Omental fat pad (tissue), 4 donors: Measurements from ENCODE around the gene USP15. TPM values are rescaled to one million over a fixed set of nuclear protein-coding genes. Genes with fewer than 3 reads are reported as not detected.

Source experiments
- ATAC-seq: fragments of 150-250 bp; one replicate; pipeline ENCODE4 v1.9.1; 2016; ENCODE audit warnings: mild to moderate bottlenecking, moderate library complexity; ENCODE audit not compliant: low FRiP score
- DNase-seq: peaks from one replicate; pipeline ENCODE4 v3.0.0-alpha.2; 2019; ENCODE audit warnings: low spot score
- total RNA-seq, 4 donors: library from RNA; depleted of rRNA; stranded (reverse); fragments of >200 nt; gene quantifications; one replicate each; pipeline ENCODE4 v1.1.0, GENCODE V29; 2016
- TF ChIP-seq, protein P1 (sequence below), 3 donors: fragments of 450-650 bp; IDR thresholded peaks; one replicate each; pipeline ENCODE4 v1.5.1; 2016 to 2017; ENCODE audit warnings: antibody characterized with exemption in 3 of 3, mild to moderate bottlenecking in 3 of 3, moderate library complexity in 2 of 3

The USP15 gene
- 100 to 1,000 TPM in 2 of 4 donors, 10 to 100 TPM in 2; 80.4 to 159 (median 111) TPM for total RNA-seq

DNA sequence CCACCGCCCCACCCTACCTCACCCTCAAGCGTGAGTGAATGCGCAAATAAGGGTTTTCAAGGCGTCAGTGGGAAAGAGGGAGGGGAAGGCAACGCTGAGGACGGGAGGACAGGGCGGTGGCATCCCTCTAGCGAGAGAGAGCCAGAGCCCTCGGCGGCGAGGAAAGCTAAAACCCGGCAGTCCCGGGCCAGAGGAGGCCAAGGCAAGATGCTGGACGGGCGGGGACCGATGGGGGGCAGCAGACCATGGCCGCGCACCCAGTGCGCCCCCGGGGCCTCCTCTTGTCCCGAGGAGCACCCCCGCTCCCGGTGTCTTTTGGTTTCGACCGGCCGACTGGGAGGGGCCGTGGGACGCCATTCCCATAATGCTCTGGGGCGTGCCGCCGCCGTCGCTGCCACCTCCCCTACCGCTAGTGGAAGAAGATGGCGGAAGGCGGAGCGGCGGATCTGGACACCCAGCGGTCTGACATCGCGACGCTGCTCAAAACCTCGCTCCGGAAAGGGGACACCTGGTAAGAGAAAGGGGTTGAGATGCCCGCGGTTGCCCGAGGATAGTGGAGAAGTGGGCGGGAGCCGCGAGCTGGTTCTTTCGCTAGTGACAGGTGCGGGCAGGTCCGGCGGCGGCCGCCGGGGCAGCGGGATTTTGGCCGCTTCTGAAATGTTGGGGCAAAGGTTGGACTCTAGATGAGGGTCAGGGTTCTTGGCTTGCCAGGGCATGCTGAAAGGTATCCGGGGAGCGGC, at the start of gene USP15:
Gene USP15, plus strand, starts transcription at position 412 of the 740 bp plus-strand sequence. Its CDS starts 11 bp downstream, at position 423.
- ATAC-seq, result peak; percentile 95

DNA sequence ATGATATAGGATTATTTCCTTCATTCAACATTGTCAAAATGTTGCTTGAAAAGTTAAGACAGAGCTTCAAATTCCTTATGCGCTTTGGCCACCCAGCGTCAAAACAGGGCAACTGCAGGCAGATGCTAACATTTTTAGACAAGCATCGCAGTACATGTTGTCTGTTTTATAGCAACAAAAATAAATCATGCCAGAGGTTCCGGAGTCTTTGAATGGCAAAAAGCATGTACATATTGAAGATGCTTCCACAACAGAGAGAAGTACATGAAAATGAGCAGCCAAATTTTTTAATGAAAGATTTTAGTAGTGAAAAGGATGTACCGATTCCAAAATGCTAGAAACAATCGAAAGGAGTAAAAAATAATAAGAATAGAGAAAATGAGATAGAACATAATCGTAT, 49.8 kb upstream of the USP15 start:
- ATAC-seq (peak; percentile 51), DNase-seq (no peak)
- TF ChIP-seq, protein P1, sequence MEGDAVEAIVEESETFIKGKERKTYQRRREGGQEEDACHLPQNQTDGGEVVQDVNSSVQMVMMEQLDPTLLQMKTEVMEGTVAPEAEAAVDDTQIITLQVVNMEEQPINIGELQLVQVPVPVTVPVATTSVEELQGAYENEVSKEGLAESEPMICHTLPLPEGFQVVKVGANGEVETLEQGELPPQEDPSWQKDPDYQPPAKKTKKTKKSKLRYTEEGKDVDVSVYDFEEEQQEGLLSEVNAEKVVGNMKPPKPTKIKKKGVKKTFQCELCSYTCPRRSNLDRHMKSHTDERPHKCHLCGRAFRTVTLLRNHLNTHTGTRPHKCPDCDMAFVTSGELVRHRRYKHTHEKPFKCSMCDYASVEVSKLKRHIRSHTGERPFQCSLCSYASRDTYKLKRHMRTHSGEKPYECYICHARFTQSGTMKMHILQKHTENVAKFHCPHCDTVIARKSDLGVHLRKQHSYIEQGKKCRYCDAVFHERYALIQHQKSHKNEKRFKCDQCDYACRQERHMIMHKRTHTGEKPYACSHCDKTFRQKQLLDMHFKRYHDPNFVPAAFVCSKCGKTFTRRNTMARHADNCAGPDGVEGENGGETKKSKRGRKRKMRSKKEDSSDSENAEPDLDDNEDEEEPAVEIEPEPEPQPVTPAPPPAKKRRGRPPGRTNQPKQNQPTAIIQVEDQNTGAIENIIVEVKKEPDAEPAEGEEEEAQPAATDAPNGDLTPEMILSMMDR (IDR thresholded peaks at IDR 0.05), result no peak

More for the DNA sequence above, at the start of gene USP15:
- peak; percentile 69 for DNase-seq
- TF ChIP-seq, protein P1 (IDR thresholded peaks at IDR 0.05), result no peak

DNA sequence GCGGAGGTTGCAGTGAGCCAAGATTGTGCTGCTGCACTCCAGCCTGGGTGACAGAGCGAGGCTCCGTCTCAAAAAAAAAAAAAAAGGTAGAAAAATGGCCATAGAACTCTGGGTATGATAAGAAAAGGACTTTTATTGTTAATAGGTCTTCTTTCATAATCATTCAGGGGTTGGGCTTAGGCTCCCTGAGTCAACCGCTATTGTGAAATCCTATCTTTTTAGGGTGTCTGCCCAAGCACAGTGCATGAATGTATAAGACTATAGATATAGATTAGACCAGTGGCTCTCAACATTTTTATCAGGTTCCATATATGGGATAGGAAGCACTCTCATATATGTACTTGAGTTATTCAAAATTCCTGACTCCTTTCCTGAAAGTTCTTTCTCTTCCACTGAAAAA, 48.7 kb upstream of the USP15 start:
- TF ChIP-seq, protein P1 (IDR thresholded peaks at IDR 0.05), result no peak
- ATAC-seq (no peak), DNase-seq (no peak)

DNA sequence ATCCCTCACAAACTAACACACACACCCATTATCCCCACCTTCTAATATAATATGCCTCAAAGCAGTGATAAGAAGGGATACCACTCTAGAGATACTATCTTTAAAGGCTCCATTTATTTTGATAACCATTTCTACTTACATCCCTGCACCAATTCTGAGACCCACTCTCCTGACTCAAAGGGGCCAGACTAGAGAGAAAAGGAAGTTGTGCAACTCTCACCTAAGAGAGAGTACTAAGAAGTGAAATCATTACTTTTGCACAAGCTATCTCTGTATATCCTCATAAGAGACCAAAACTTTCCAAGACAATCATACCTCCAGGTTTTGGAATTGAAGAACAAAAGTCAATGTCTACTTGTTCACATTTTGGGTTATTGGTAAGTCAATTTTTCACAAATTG, 45.4 kb upstream of the USP15 start:
- no peak for ATAC-seq
- TF ChIP-seq, protein P1 (IDR thresholded peaks at IDR 0.05), result no peak
- no peak for DNase-seq

DNA sequence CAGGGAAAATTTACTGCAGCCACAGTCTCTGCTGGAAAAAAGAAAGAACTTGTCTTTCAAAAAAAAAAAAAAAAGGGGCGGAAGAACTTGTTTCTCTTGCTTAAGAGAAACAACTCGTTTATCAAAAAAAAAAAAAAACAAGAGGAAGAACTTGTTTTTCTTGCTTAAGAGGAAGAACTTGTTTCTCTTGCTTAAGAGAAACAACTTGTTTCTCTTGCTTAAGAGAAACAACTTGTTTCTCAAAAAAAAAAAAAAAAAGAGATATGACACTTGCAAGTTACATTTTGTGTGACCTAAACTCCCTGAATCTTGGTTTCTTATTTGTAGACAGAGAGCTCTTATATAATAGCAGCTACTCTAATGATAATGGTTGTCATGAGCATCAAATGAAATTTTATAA, 44.7 kb upstream of the USP15 start:
- DNase-seq (no peak), ATAC-seq (no peak)
- TF ChIP-seq, protein P1 (IDR thresholded peaks at IDR 0.05), result no peak

DNA sequence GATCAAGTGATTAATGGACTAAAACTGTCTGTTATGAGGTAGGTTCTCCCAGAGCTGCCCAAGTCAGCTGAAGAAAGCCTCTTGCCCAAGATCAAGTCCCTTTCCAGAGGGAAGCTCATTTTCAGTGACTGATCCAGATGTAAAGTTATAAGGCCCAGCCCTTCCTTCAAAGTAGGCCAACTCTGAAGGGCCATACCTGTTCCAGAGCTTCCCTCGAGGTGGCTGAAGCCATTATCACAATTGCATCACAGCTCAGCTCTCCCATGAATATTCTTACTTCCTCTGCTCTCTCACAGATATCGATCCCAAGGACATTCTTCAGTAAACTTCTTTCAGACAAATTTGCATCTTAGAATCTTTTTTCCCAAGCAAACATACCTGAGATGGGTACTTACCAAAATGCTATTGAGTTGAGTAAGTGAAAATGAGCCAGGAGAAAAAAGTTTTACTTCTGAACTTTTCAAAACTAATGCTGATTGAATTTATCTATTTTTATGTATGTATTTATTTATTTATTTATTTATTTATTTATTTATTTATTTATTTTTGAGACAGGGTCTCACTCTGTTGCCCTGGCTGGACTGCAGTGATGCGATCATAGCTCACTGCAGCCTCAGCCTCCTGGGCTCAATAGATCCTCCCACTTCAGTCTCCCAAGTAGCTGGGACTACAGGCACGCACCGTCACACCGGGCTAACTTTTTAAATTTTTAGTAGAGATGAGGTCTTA, 42.6 kb upstream of the USP15 start:
- TF ChIP-seq, protein P1 (IDR thresholded peaks at IDR 0.05), result no peak
- DNase-seq (no peak), ATAC-seq (no peak)
